ENCODE data around the gene ATP8B1.
"Not testable (repeated sequence)": the region's sequence is repeated elsewhere in the genome, so short reads cannot be mapped to it uniquely, and the experiment has no call there.

- not testable (repeated sequence) for TF ChIP-seq CTCF (conservative IDR thresholded peaks at IDR 0.05; ENCODE audit: low read depth, low read length); EZH2phosphoT487 (IDR thresholded peaks at IDR 0.05; ENCODE audit: borderline replicate concordance, low read length); EZH2 (IDR thresholded peaks at IDR 0.05; ENCODE audit: low read length, unreplicated experiment)
Measured at GRCh38 chr18:57643726-57644125, 159.4 kb downstream of the ATP8B1 start.
